IMR-90 (cell line): ENCODE measurements around the gene XRCC3. TPM values are rescaled to one million over a fixed set of nuclear protein-coding genes. Genes with fewer than 3 reads are reported as not detected.

Source experiments
- ATAC-seq: fragments of 200-7000 bp; cut with Tn5 transposase; 2 replicates; pipeline ENCODE4 v1.9.1; 2020; ENCODE audit warnings: low read depth, mild to moderate bottlenecking, moderate library complexity
- BruUV-seq: library from RNA; stranded (reverse); fragments of 400-500 nt; replicated peaks from 2 replicates; lab custom pipeline; 2021; lab: Mats Ljungman, UMichigan
- CTCF ChIA-PET: fragments of 300-600 bp; formaldehyde crosslinking; extraction: SDS; loops from one replicate; lab custom pipeline; 2021; ENCODE audit warnings: antibody characterized with exemption; lab: Yijun Ruan, JAX
- POLR2A ChIA-PET: fragments of 300-600 bp; sonication (Branson Sonifier 250); formaldehyde crosslinking; loops from one replicate; lab custom pipeline; 2022; ENCODE audit warnings: antibody characterized with exemption; ENCODE audit not compliant: unreplicated experiment; lab: Charles Lee
- DNase-seq: peaks from one replicate; pipeline ENCODE4 v3.0.0; 2013
- H2AFZ ChIP-seq: replicated peaks from 2 replicates; pipeline ENCODE3; 2013; ENCODE audit warnings: low read length, mild to moderate bottlenecking; ENCODE audit not compliant: poor library complexity
- H2AK5ac ChIP-seq: 2 replicates; pipeline ENCODE4 v1.6.1; 2013; ENCODE audit warnings: low read depth, low read length, inconsistent platforms
- H2AK9ac ChIP-seq: replicated peaks from 2 replicates; pipeline ENCODE3; 2013; ENCODE audit warnings: mild to moderate bottlenecking, low read depth, low read length, moderate library complexity; ENCODE audit not compliant: poor library complexity
- H2BK120ac ChIP-seq: 2 replicates; pipeline ENCODE4 v1.6.1; 2013; ENCODE audit warnings: low read depth, low read length, inconsistent platforms
- H2BK15ac ChIP-seq: 3 replicates; pipeline ENCODE4 v1.6.1; 2013; ENCODE audit warnings: low read depth, low read length, inconsistent platforms
- H2BK20ac ChIP-seq: 2 replicates; pipeline ENCODE4 v1.6.1; 2013; ENCODE audit warnings: low read depth, mild to moderate bottlenecking, inconsistent platforms, low read length, moderate library complexity
- H2BK5ac ChIP-seq: 2 replicates; pipeline ENCODE4 v1.6.1; 2013; ENCODE audit warnings: mild to moderate bottlenecking, low read depth, low read length, inconsistent platforms; ENCODE audit not compliant: poor library complexity, severe bottlenecking
- H3K14ac ChIP-seq: replicated peaks from 2 replicates; pipeline ENCODE4 v1.6.1; 2013; ENCODE audit warnings: low read depth, low read length, inconsistent platforms
- H3K18ac ChIP-seq: 2 replicates; pipeline ENCODE4 v1.6.1; 2013; ENCODE audit warnings: low read depth, low read length, control low read depth
- H3K23ac ChIP-seq: 2 replicates; pipeline ENCODE4 v1.6.1; 2013; ENCODE audit warnings: low read depth, low read length, inconsistent platforms
- H3K27ac ChIP-seq: 2 replicates; pipeline ENCODE4 v1.5.1; 2013; ENCODE audit warnings: mild to moderate bottlenecking, control low read depth, low read length; ENCODE audit not compliant: insufficient read depth
- H3K27me3 ChIP-seq: 2 replicates; pipeline ENCODE4 v1.6.1; 2013; ENCODE audit warnings: low read length; ENCODE audit not compliant: control insufficient read depth, insufficient read depth
- H3K36me3 ChIP-seq: 2 replicates; pipeline ENCODE4 v1.6.1; 2013; ENCODE audit warnings: low read length, mixed read lengths; ENCODE audit not compliant: control insufficient read depth, insufficient read depth
- H3K4ac ChIP-seq: 2 replicates; pipeline ENCODE4 v1.6.1; 2013; ENCODE audit warnings: low read depth, low read length, inconsistent platforms
- H3K4me1 ChIP-seq: 2 replicates; pipeline ENCODE4 v1.6.1; 2013; ENCODE audit warnings: low read length, mixed read lengths; ENCODE audit not compliant: control insufficient read depth, insufficient read depth
- H3K4me2 ChIP-seq: 2 replicates; pipeline ENCODE4 v1.6.1; 2013; ENCODE audit warnings: low read depth, mild to moderate bottlenecking, control low read depth, low read length, moderate library complexity
- H3K4me3 ChIP-seq: 2 replicates; pipeline ENCODE4 v1.5.1; 2013; ENCODE audit warnings: low read depth, mild to moderate bottlenecking, control low read depth, low read length, moderate library complexity; ENCODE audit not compliant: insufficient read depth
- H3K56ac ChIP-seq: 2 replicates; pipeline ENCODE4 v1.6.1; 2013; ENCODE audit warnings: low read length, inconsistent platforms; ENCODE audit not compliant: insufficient read depth; ENCODE audit errors: extremely low read depth
- H3K79me1 ChIP-seq, 2 experiments: 2 replicates each; pipeline ENCODE4 v1.6.1; 2013; ENCODE audit warnings: low read length in 2 of 2, inconsistent platforms in 1 of 2, low read depth in 1 of 2
- H3K9ac ChIP-seq: 2 replicates; pipeline ENCODE4 v1.6.1; 2013; ENCODE audit warnings: low read depth, low read length, control low read depth
- H3K9me1 ChIP-seq: 2 replicates; pipeline ENCODE4 v1.6.1; 2013; ENCODE audit warnings: low read length, inconsistent platforms; ENCODE audit not compliant: insufficient read depth
- H3K9me3 ChIP-seq: 2 replicates; pipeline ENCODE4 v1.6.1; 2013; ENCODE audit warnings: low read length; ENCODE audit not compliant: control insufficient read depth, insufficient read depth
- H4K20me1 ChIP-seq: 2 replicates; pipeline ENCODE4 v1.6.1; 2013; ENCODE audit warnings: low read length, inconsistent platforms; ENCODE audit not compliant: insufficient read depth
- H4K5ac ChIP-seq: 2 replicates; pipeline ENCODE4 v1.6.1; 2013; ENCODE audit warnings: mild to moderate bottlenecking, low read depth, low read length, control low read depth
- H4K8ac ChIP-seq, 2 experiments: 2 replicates each; pipeline ENCODE4 v1.6.1; 2013; ENCODE audit warnings: low read depth in 2 of 2, low read length in 2 of 2, control low read depth in 1 of 2, inconsistent platforms in 1 of 2
- H4K91ac ChIP-seq: 2 replicates; pipeline ENCODE4 v1.6.1; 2013; ENCODE audit warnings: low read depth, low read length, inconsistent platforms; ENCODE audit not compliant: insufficient read depth
- BHLHE40 ChIP-seq: fragments of 150-350 bp; IDR thresholded peaks from 2 replicates; pipeline ENCODE4 v1.6.1; 2016; ENCODE audit warnings: mild to moderate bottlenecking, low read depth, low read length
- CHD1 ChIP-seq: IDR thresholded peaks from 2 replicates; pipeline ENCODE4 v1.6.1; 2012; ENCODE audit warnings: low read depth, low read length, improper control_type of control experiment
- ELK1 ChIP-seq: fragments of 150-350 bp; IDR thresholded peaks from 2 replicates; pipeline ENCODE4 v1.6.1; 2016; ENCODE audit warnings: low read depth, mild to moderate bottlenecking, low read length, moderate library complexity, borderline replicate concordance
- FOS ChIP-seq: fragments of 150-350 bp; IDR thresholded peaks from 2 replicates; pipeline ENCODE4 v1.6.1; 2016; ENCODE audit warnings: low read depth, low read length
- MAFK ChIP-seq: IDR thresholded peaks from 2 replicates; pipeline ENCODE4 v1.6.1; 2012; ENCODE audit warnings: low read depth, low read length, improper control_type of control experiment
- MAZ ChIP-seq: IDR thresholded peaks from 2 replicates; pipeline ENCODE4 v1.6.1; 2012; ENCODE audit warnings: low read depth, mild to moderate bottlenecking, low read length, improper control_type of control experiment, moderate library complexity, borderline replicate concordance
- MXI1 ChIP-seq: IDR thresholded peaks from 2 replicates; pipeline ENCODE4 v1.6.1; 2012; ENCODE audit warnings: low read depth, mild to moderate bottlenecking, low read length, moderate library complexity, borderline replicate concordance
- NFE2L2 ChIP-seq: fragments of 150-350 bp; IDR thresholded peaks from 2 replicates; pipeline ENCODE4 v1.6.1; 2016; ENCODE audit warnings: low read depth, mild to moderate bottlenecking, low read length
- POLR2A ChIP-seq: IDR thresholded peaks from 2 replicates; pipeline ENCODE4 v1.6.1; 2012; ENCODE audit warnings: mild to moderate bottlenecking, low read depth, low read length
- RAD21 ChIP-seq: IDR thresholded peaks from 2 replicates; pipeline ENCODE4 v1.6.1; 2012; ENCODE audit warnings: low read length, improper control_type of control experiment
- RCOR1 ChIP-seq: IDR thresholded peaks from 2 replicates; pipeline ENCODE4 v1.6.1; 2012; ENCODE audit warnings: mild to moderate bottlenecking, low read length, improper control_type of control experiment; ENCODE audit not compliant: insufficient replicate concordance
- RFX5 ChIP-seq: IDR thresholded peaks from 2 replicates; pipeline ENCODE4 v1.8.0; 2012; ENCODE audit warnings: low read depth, mild to moderate bottlenecking, low read length, moderate library complexity
- SMC3 ChIP-seq: fragments of 150-350 bp; IDR thresholded peaks from 2 replicates; pipeline ENCODE4 v1.6.1; 2016; ENCODE audit warnings: low read depth, mild to moderate bottlenecking, antibody characterized with exemption, low read length, moderate library complexity
- WGBS, 2 experiments: methylation state at CpG; one replicate each; pipeline versions ENCODE4 v1.1.5 to v1.1.7; 2013; ENCODE audit warnings: missing lambda C conversion rate in 2 of 2; ENCODE audit not compliant: insufficient read length in 1 of 2; ENCODE audit errors: extremely low coverage in 2 of 2; 5-methylcytosine and 5-hydroxymethylcytosine counted together
- dilution Hi-C: fragments of 300-500 bp; cut with HindIII; formaldehyde crosslinking; loops from one replicate; pipeline ENCODE4 v1.14.3; 2018; ENCODE audit warnings: low sequenced_read_pairs; ENCODE audit not compliant: unreplicated experiment
- in situ Hi-C: fragments of 300-500 bp; cut with MboI; formaldehyde crosslinking; loops from 3 replicates; pipeline ENCODE4 v1.14.3; 2019; ENCODE audit warnings: low sequenced_read_pairs, inconsistent platforms, mixed read lengths
- intact Hi-C: fragments of 100-400 bp; cut with micrococcal nuclease; formaldehyde crosslinking; loops from 2 replicates; pipeline ENCODE4 v1.10.0; 2022
- polyA plus RNA-seq, 3 experiments: library from polyadenylated mRNA; depleted of rRNA; stranded (reverse); fragments of >200 nt; gene quantifications; 2 replicates each; pipeline ENCODE4 v1.2.3, GENCODE V29; 2012; ENCODE audit warnings: low replicate concordance in 1 of 3
- total RNA-seq: library from RNA; depleted of rRNA; stranded (reverse); fragments of >200 nt; gene quantifications from 2 replicates; pipeline ENCODE4 v1.2.3, GENCODE V29; 2012
- TF ChIP-seq, protein P1 (sequence below): fragments of 150-350 bp; IDR thresholded peaks from 2 replicates; pipeline ENCODE4 v1.6.1; 2017; ENCODE audit warnings: mild to moderate bottlenecking, antibody characterized with exemption, low read length, low read depth

XRCC3 gene
- total and polyA plus RNA-seq, 2 of the 4 experiments (the other 2 are of a cell fraction), result 8.1 to 9.5 TPM

GRCh38 chr14:103685276-103686211 is 29.7 kb downstream of the XRCC3 start:
- in situ Hi-C loops (loop anchor here (10.0 kb wide), 1 partner anchor 111 kb away; no protein-coding TSS in a partner anchor), dilution Hi-C loops (no loop called here), intact Hi-C loops (no loop called here)
- Histone ChIP-seq H2AK9ac (peak overlapping the region; percentile 9), H3K36me3 (peaks cover 60% of the 10 kb centered on the region), H2BK120ac (no peak overlapping the region), H3K27me3 (no peaks in the 10 kb centered on the region), H3K27ac (no peak overlapping the region), H4K8ac (no peak overlapping the region), H4K91ac (no peak overlapping the region), H2BK5ac (no peak overlapping the region), H2AK5ac (no peak overlapping the region), H3K79me1 (peaks cover 44 to 76% of the 10 kb centered on the region in 2 experiments), H3K56ac (no peak overlapping the region), H2BK15ac (no peak overlapping the region), H2AFZ (no peak overlapping the region), H3K9me3 (no peaks in the 10 kb centered on the region), H3K9ac (no peak overlapping the region), H3K23ac (no peak overlapping the region), H3K14ac (no peak overlapping the region), H3K4me3 (no peak overlapping the region), H3K9me1 (peaks cover 10% of the 10 kb centered on the region; the same call in 1 of the 2 replicates), H3K18ac (no peak overlapping the region), H3K4me2 (no peak overlapping the region), H3K4me1 (peaks cover 8% of the 10 kb centered on the region), H2BK20ac (no peak overlapping the region), H3K4ac (no peak overlapping the region), H4K20me1 (peaks cover 49% of the 10 kb centered on the region), H4K5ac (no peak overlapping the region)
- ATAC-seq, result no peak
- POLR2A ChIA-PET, result no interaction called here
- CTCF ChIA-PET, result no interaction called here
- no TSS peak for BruUV-seq
- 96% methylated on average over 4 of the region's 23 CpGs; no CpG with 5 or more reads in 1 of the 2 experiments for WGBS, 2 experiments
- no peak for DNase-seq
- TF ChIP-seq CHD1, result no peak
- no peak for TF ChIP-seq MAZ
- TF ChIP-seq FOS, result no peak
- no peak for TF ChIP-seq RCOR1
- TF ChIP-seq BHLHE40, result no peak
- no peak for TF ChIP-seq MXI1
- TF ChIP-seq MAFK, result no peak
- TF ChIP-seq, protein P1, sequence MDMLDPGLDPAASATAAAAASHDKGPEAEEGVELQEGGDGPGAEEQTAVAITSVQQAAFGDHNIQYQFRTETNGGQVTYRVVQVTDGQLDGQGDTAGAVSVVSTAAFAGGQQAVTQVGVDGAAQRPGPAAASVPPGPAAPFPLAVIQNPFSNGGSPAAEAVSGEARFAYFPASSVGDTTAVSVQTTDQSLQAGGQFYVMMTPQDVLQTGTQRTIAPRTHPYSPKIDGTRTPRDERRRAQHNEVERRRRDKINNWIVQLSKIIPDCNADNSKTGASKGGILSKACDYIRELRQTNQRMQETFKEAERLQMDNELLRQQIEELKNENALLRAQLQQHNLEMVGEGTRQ, result no peak
- no peak for TF ChIP-seq RAD21
- TF ChIP-seq POLR2A, result no peak
- TF ChIP-seq RFX5, result no peak
- no peak for TF ChIP-seq ELK1
- no peak for TF ChIP-seq SMC3
- TF ChIP-seq NFE2L2, result no peak
